Chondrocyte (in vitro differentiated cells): ENCODE data around the gene MAP4K5. TPM values are rescaled to one million over a fixed set of nuclear protein-coding genes. Genes with fewer than 3 reads are reported as not detected.

Experiments
- DNase-seq: peaks from one replicate; pipeline ENCODE4 v3.0.0; 2021; ENCODE audit warnings: mixed read lengths, low spot score
- H3K27ac Mint-ChIP-seq: one replicate; pipeline ENCODE4 v1.8.0; 2021; ENCODE audit warnings: mild to moderate bottlenecking, moderate library complexity, mixed read lengths; ENCODE audit not compliant: unreplicated experiment
- H3K27me3 Mint-ChIP-seq: 2 replicates; pipeline ENCODE4 v1.8.0; 2021; ENCODE audit warnings: low read depth, mixed read lengths
- H3K36me3 Mint-ChIP-seq: 2 replicates; pipeline ENCODE4 v1.8.0; 2021; ENCODE audit warnings: low read depth, mixed read lengths
- H3K4me1 Mint-ChIP-seq: 2 replicates; pipeline ENCODE4 v1.8.0; 2021; ENCODE audit warnings: low read depth, mild to moderate bottlenecking, mixed read lengths
- H3K4me3 Mint-ChIP-seq: one replicate; pipeline ENCODE4 v1.8.0; 2021; ENCODE audit warnings: mild to moderate bottlenecking, moderate library complexity, mixed read lengths; ENCODE audit not compliant: unreplicated experiment
- H3K9me3 Mint-ChIP-seq: 2 replicates; pipeline ENCODE4 v1.8.0; 2021; ENCODE audit warnings: low read depth, mixed read lengths
- CTCF ChIP-seq: fragments of 200-600 bp; sonication (generic); IDR thresholded peaks from 2 replicates; pipeline ENCODE4 v1.5.0; 2021; ENCODE audit warnings: antibody characterized with exemption, mild to moderate bottlenecking, moderate library complexity
- total RNA-seq: library from RNA; stranded (reverse); gene quantifications from 3 replicates; pipeline ENCODE4 v1.2.1, GENCODE V29; 2021

The MAP4K5 gene
- total RNA-seq, 1 donor from 2014 or later: 103 TPM

GRCh38 chr14:50394713-50395112 is 137.7 kb downstream of the MAP4K5 start:
- TF ChIP-seq CTCF: no peak
- H3K4me3 Mint-ChIP-seq: peak overlapping the region; percentile 7
- no peaks in the 10 kb centered on the region for H3K27me3 Mint-ChIP-seq
- H3K36me3 Mint-ChIP-seq: peaks cover 3% of the 10 kb centered on the region
- H3K27ac Mint-ChIP-seq: no peak overlapping the region
- DNase-seq: no peak
- H3K9me3 Mint-ChIP-seq: no peaks in the 10 kb centered on the region
- H3K4me1 Mint-ChIP-seq: peaks cover 46% of the 10 kb centered on the region

DNA sequence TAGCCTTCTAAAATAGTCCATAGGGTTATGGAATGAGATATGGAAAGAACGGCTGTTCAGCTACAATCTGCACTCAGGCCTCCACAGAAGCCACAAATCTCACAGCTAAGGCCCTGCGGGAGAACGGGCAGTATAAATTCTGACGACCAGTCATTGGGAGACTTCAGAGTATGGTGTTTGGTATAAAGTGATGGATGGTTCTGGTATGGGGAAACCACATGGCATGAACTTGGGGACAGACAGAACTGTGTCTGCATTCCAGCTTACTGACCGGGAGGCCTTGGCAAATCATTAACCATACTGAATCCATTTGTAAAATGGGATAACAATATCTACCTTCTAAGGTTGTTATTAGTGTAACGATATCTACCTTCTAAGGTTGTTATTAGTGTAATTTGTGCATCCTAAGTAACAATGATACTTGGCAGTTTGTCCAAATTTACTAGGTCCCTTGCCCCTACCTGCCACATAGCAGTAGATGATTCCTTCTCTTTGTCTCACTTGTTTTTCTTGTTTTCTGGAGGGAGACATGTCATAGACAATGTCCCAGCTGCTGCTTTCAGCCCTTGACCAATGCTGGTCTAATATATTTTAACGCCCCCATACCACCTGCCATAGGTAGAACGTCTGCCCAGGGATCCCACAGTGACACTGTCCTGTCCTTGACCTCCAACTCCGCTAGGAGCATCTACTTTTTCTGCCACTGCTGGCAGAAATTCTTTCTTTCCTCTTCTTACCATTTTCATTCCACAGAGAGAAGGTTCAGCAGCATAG is 142.5 kb downstream of the MAP4K5 start:
- H3K36me3 Mint-ChIP-seq: peaks cover 3% of the 10 kb centered on the region
- no peak for TF ChIP-seq CTCF
- H3K27ac Mint-ChIP-seq: peak overlapping the region; percentile 12
- no peaks in the 10 kb centered on the region for H3K27me3 Mint-ChIP-seq
- no peaks in the 10 kb centered on the region for H3K9me3 Mint-ChIP-seq
- no peak overlapping the region for H3K4me3 Mint-ChIP-seq
- no peak for DNase-seq
- peaks cover 11% of the 10 kb centered on the region for H3K4me1 Mint-ChIP-seq

DNA sequence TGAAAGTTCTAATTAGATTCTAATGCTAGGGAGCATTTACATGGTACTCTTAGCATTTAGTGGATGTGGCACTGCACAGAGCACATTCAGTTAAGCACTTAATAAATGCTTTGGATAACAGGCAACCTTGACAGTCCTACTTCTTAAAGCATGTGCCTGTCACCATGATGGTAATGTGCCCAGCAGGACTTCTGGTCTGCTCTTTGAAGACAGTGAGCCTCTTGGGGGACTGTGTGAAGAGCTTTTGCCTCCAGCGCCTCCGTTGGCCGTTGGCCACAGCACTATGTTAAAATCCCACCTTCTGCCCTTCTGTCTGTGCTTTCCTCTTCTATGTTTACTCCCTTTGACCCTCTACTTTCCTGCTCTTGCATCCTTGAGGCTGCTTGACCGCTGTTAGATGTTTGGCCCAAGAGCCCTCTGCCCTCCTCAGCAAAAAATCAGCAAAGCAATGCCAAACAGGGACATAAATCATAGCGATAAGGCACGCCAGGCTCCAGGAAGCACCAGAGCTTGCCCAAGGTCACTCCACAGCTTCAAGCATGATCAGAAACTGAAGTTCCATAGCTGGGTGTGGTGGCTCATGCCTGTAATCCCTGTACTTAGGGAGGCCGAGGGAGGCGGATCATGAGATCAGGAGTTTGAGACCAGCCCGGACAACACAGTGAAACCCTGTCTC is 144.0 kb downstream of the MAP4K5 start:
- Mint-ChIP-seq H3K9me3 (no peaks in the 10 kb centered on the region), H3K36me3 (peaks cover 2% of the 10 kb centered on the region), H3K27ac (no peak overlapping the region), H3K27me3 (no peaks in the 10 kb centered on the region), H3K4me3 (no peak overlapping the region), H3K4me1 (no peaks in the 10 kb centered on the region)
- DNase-seq: no peak
- TF ChIP-seq CTCF: no peak

GRCh38 chr14:50387548-50387947 is 144.8 kb downstream of the MAP4K5 start:
- TF ChIP-seq CTCF: no peak
- Mint-ChIP-seq H3K4me3 (no peak overlapping the region), H3K27ac (no peak overlapping the region), H3K4me1 (no peaks in the 10 kb centered on the region), H3K9me3 (no peaks in the 10 kb centered on the region), H3K27me3 (no peaks in the 10 kb centered on the region), H3K36me3 (no peaks in the 10 kb centered on the region)
- DNase-seq: no peak

- Mint-ChIP-seq H3K27me3 (no peaks in the 10 kb centered on the region), H3K9me3 (no peaks in the 10 kb centered on the region), H3K4me1 (no peaks in the 10 kb centered on the region), H3K4me3 (no peak overlapping the region), H3K27ac (no peak overlapping the region), H3K36me3 (peaks cover 6% of the 10 kb centered on the region)
- DNase-seq: no peak
- no peak for TF ChIP-seq CTCF
Measured at GRCh38 chr14:50383618-50384225, 148.6 kb downstream of the MAP4K5 start.
